Aorta (tissue), 5 donors: ENCODE measurements around the gene EMC10. TPM values are rescaled to one million over a fixed set of nuclear protein-coding genes. Genes with fewer than 3 reads are reported as not detected.

Source experiments
- ATAC-seq: fragments of 200-7000 bp; cut with Tn5 transposase; one replicate; pipeline ENCODE4 v1.9.1; 2022; ENCODE audit warnings: moderate library complexity; ENCODE audit not compliant: low FRiP score
- DNase-seq, 2 donors: peaks; one replicate each; pipeline ENCODE4 v3.0.0-alpha.2; 2020
- H3K27ac ChIP-seq, 2 donors: one replicate each; pipeline ENCODE4 v1.5.1; 2013; ENCODE audit warnings: low read length in 2 of 2, mild to moderate bottlenecking in 2 of 2, moderate library complexity in 2 of 2, control low read depth in 1 of 2, inconsistent platforms in 1 of 2, low read depth in 1 of 2
- H3K27me3 ChIP-seq, 2 donors: one replicate each; pipeline ENCODE4 v1.6.1; 2013; ENCODE audit warnings: control low read depth in 1 of 2, low read length in 1 of 2, mild to moderate bottlenecking in 1 of 2, moderate library complexity in 1 of 2; ENCODE audit not compliant: insufficient read depth in 2 of 2, control insufficient read depth in 1 of 2
- H3K36me3 ChIP-seq, 2 donors: one replicate each; pipeline ENCODE4 v1.6.1; 2013; ENCODE audit warnings: control low read depth in 1 of 2, low read length in 1 of 2, mild to moderate bottlenecking in 1 of 2; ENCODE audit not compliant: insufficient read depth in 2 of 2, control insufficient read depth in 1 of 2
- H3K4me1 ChIP-seq, 2 donors: one replicate each; pipeline ENCODE4 v1.6.1; 2013; ENCODE audit warnings: low read length in 2 of 2, control low read depth in 1 of 2, mild to moderate bottlenecking in 1 of 2, moderate library complexity in 1 of 2; ENCODE audit not compliant: insufficient read depth in 2 of 2, control insufficient read depth in 1 of 2
- H3K4me3 ChIP-seq, 2 donors: one replicate each; pipeline ENCODE4 v1.5.1; 2013; ENCODE audit warnings: low read length in 2 of 2, control low read depth in 1 of 2, mild to moderate bottlenecking in 1 of 2
- H3K9me3 ChIP-seq: one replicate; pipeline ENCODE4 v1.6.1; 2013; ENCODE audit warnings: mild to moderate bottlenecking, low read length; ENCODE audit not compliant: control insufficient read depth
- WGBS, 2 donors: extraction: QIAGEN DNeasy Blood & Tissue Kit; methylation state at CpG; one replicate each; pipeline ENCODE4 v1.1.7; 2013; 5-methylcytosine and 5-hydroxymethylcytosine counted together
- intact Hi-C, 2 donors: fragments of 100-400 bp; cut with DNase I; formaldehyde crosslinking; loops; one replicate each; pipeline versions ENCODE4 v1.14.2 to v1.15.0; 2022
- polyA plus RNA-seq, 2 donors: library from polyadenylated mRNA; stranded (reverse); fragments of 200-250 nt; gene quantifications; one replicate each; pipeline ENCODE4 v1.2.3, GENCODE V29; 2013
- total RNA-seq, 2 donors: library from RNA; stranded (reverse); fragmentation: NEBNext Ultra II Directional; extraction: Animal tissue kit (Norgen Biotek cat#: 25700); gene quantifications; one replicate each; pipeline ENCODE4 v1.2.1, GENCODE V29; 2021
- donor health status: healthy with polysubstance abuse.
- donor health status: Bipolar disorder and iron deficiency.
- donor health status: DM: no; HTN: no; CAD: no.
- donor health status: DM: no; HTN: no; CAD: no.
- donor health status: DM: yes; HTN: yes; CAD: no.

The EMC10 gene
- total and polyA plus RNA-seq, 4 donors = 65.2 to 111 (median 83.1) TPM

- Histone ChIP-seq H3K9me3 (no peaks in the 10 kb centered on the region), H3K27me3 (no peaks in the 10 kb centered on the region), H3K4me1 (no peaks in the 10 kb centered on the region), H3K27ac (no peak overlapping the region), H3K36me3 (no peaks in the 10 kb centered on the region), H3K4me3 (no peak overlapping the region)
- WGBS, 2 donors = 43 to 45% methylated on average over 1 of the region's 1 CpG
- intact Hi-C loops = loop anchor here in 1 of 2 donors (5.0 kb wide), 1 partner anchor 97 kb away; no protein-coding TSS in a partner anchor
- no peak for ATAC-seq
- no peak for DNase-seq
Observed at GRCh38 chr19:50459638-50460037, 16.7 kb upstream of the EMC10 start.

GRCh38 chr19:50460161-50460765 lies 16.0 kb upstream of the EMC10 start:
- 15 to 21% methylated on average over 13 of the region's 13 CpGs for WGBS, 2 donors
- Histone ChIP-seq H3K9me3 (no peaks in the 10 kb centered on the region), H3K4me3 (no peak overlapping the region), H3K4me1 (no peaks in the 10 kb centered on the region), H3K27ac (no peak overlapping the region), H3K27me3 (no peaks in the 10 kb centered on the region), H3K36me3 (no peaks in the 10 kb centered on the region)
- DNase-seq (no peak), ATAC-seq (no peak)
- intact Hi-C loops = loop anchor here in 1 of 2 donors (5.0 kb wide), 1 partner anchor 98 kb away; no protein-coding TSS in a partner anchor

- 34 to 37% methylated on average over 28 of the region's 28 CpGs for WGBS, 2 donors
- Histone ChIP-seq H3K36me3 (no peaks in the 10 kb centered on the region), H3K4me3 (no peak overlapping the region), H3K9me3 (no peaks in the 10 kb centered on the region), H3K27me3 (no peaks in the 10 kb centered on the region), H3K27ac (no peak overlapping the region), H3K4me1 (no peaks in the 10 kb centered on the region)
- intact Hi-C loops = loop anchor here in 1 of 2 donors (5.0 kb wide), 1 partner anchor 99 kb away; no protein-coding TSS in a partner anchor
- ATAC-seq (no peak), DNase-seq (no peak)
Observed at GRCh38 chr19:50461066-50461875, 15.0 kb upstream of the EMC10 start.

GRCh38 chr19:50462970-50463369 lies 13.3 kb upstream of the EMC10 start:
- H3K36me3 ChIP-seq = no peaks in the 10 kb centered on the region
- DNase-seq (no peak), ATAC-seq (no peak)
- no peaks in the 10 kb centered on the region for H3K27me3 ChIP-seq
- no peak overlapping the region for H3K4me3 ChIP-seq
- no peaks in the 10 kb centered on the region for H3K9me3 ChIP-seq
- no peak overlapping the region for H3K27ac ChIP-seq
- intact Hi-C loops = loop anchor here in 1 of 2 donors (5.0 kb wide), 1 partner anchor 101 kb away; no protein-coding TSS in a partner anchor
- WGBS, 2 donors = 75% methylated on average over 7 of the region's 7 CpGs
- H3K4me1 ChIP-seq = no peaks in the 10 kb centered on the region

GRCh38 chr19:50464348-50464747 lies 12.0 kb upstream of the EMC10 start:
- WGBS, 2 donors = 80 to 82% methylated on average over 19 of the region's 19 CpGs
- Histone ChIP-seq H3K9me3 (no peaks in the 10 kb centered on the region), H3K4me3 (no peak overlapping the region), H3K36me3 (no peaks in the 10 kb centered on the region), H3K27ac (no peak overlapping the region), H3K4me1 (no peaks in the 10 kb centered on the region), H3K27me3 (no peaks in the 10 kb centered on the region)
- ATAC-seq (no peak), DNase-seq (no peak)
- intact Hi-C loops = loop anchor here in 1 of 2 donors (5.0 kb wide), 1 partner anchor 102 kb away; no protein-coding TSS in a partner anchor

- intact Hi-C loops = loop anchor here in 1 of 2 donors (5.0 kb wide), 1 partner anchor 103 kb away; no protein-coding TSS in a partner anchor
- Histone ChIP-seq H3K4me1 (no peaks in the 10 kb centered on the region), H3K36me3 (no peaks in the 10 kb centered on the region), H3K9me3 (no peaks in the 10 kb centered on the region), H3K27ac (no peak overlapping the region), H3K27me3 (no peaks in the 10 kb centered on the region), H3K4me3 (no peak overlapping the region)
- 76 to 79% methylated on average over 13 of the region's 13 CpGs for WGBS, 2 donors
- DNase-seq (no peak), ATAC-seq (no peak)
Observed at GRCh38 chr19:50465000-50465399, 11.3 kb upstream of the EMC10 start.

GRCh38 chr19:50465986-50466705 lies 10.2 kb upstream of the EMC10 start:
- no peak overlapping the region for H3K4me3 ChIP-seq
- DNase-seq (no peak), ATAC-seq (no peak)
- H3K27me3 ChIP-seq = no peaks in the 10 kb centered on the region
- H3K36me3 ChIP-seq = no peaks in the 10 kb centered on the region
- H3K4me1 ChIP-seq = no peaks in the 10 kb centered on the region
- H3K27ac ChIP-seq = no peak overlapping the region
- intact Hi-C loops = no loop called here
- 48 to 53% methylated on average over 29 of the region's 29 CpGs for WGBS, 2 donors
- no peaks in the 10 kb centered on the region for H3K9me3 ChIP-seq

GRCh38 chr19:50466706-50467039 lies 9.6 kb upstream of the EMC10 start:
- no peak overlapping the region for H3K4me3 ChIP-seq
- no peak for ATAC-seq
- no peaks in the 10 kb centered on the region for H3K4me1 ChIP-seq
- intact Hi-C loops = no loop called here
- H3K9me3 ChIP-seq = no peaks in the 10 kb centered on the region
- 82 to 85% methylated on average over 11 of the region's 11 CpGs for WGBS, 2 donors
- H3K27ac ChIP-seq = no peak overlapping the region
- H3K27me3 ChIP-seq = no peaks in the 10 kb centered on the region
- no peak for DNase-seq
- no peaks in the 10 kb centered on the region for H3K36me3 ChIP-seq
